Progenitor cell of endocrine pancreas (in vitro differentiated cells): ENCODE results near the gene CHD1L. TPM values are rescaled to one million over a fixed set of nuclear protein-coding genes. Genes with fewer than 3 reads are reported as not detected.

Experiments used
- DNase-seq: peaks from one replicate; pipeline ENCODE4 v3.0.0; 2021; ENCODE audit warnings: low spot score; ENCODE audit not compliant: unreplicated experiment
- H3K27ac Mint-ChIP-seq: 2 replicates; pipeline ENCODE4 v1.8.0; 2021; ENCODE audit warnings: mild to moderate bottlenecking, moderate library complexity, mixed read lengths
- H3K27me3 Mint-ChIP-seq: 2 replicates; pipeline ENCODE4 v1.8.0; 2021; ENCODE audit warnings: mixed read lengths
- H3K36me3 Mint-ChIP-seq: 2 replicates; pipeline ENCODE4 v1.8.0; 2022; ENCODE audit warnings: mixed read lengths; ENCODE audit not compliant: insufficient read depth
- H3K4me1 Mint-ChIP-seq: 2 replicates; pipeline ENCODE4 v1.8.0; 2021; ENCODE audit warnings: low read depth, mixed read lengths
- H3K4me3 Mint-ChIP-seq: 2 replicates; pipeline ENCODE4 v1.8.0; 2021; ENCODE audit warnings: low read depth, mild to moderate bottlenecking, moderate library complexity, mixed read lengths
- H3K9me3 Mint-ChIP-seq: 2 replicates; pipeline ENCODE4 v1.8.0; 2021; ENCODE audit warnings: low read depth, mixed read lengths
- CTCF ChIP-seq: fragments of 200-600 bp; sonication (generic); IDR thresholded peaks from one replicate; pipeline ENCODE4 v1.5.0; 2021; ENCODE audit warnings: antibody characterized with exemption, mild to moderate bottlenecking; ENCODE audit not compliant: unreplicated experiment
- total RNA-seq: library from RNA; stranded (reverse); gene quantifications from 2 replicates; pipeline ENCODE4 v1.2.1, GENCODE V29; 2021

Gene CHD1L
- total RNA-seq, 1 donor from 2014 or later = 79.6 TPM

- H3K27me3 Mint-ChIP-seq = no peaks in the 10 kb centered on the region
- peaks cover 16% of the 10 kb centered on the region for H3K36me3 Mint-ChIP-seq
- no peak for DNase-seq
- peaks cover 37% of the 10 kb centered on the region for H3K4me1 Mint-ChIP-seq
- TF ChIP-seq CTCF = no peak
- H3K9me3 Mint-ChIP-seq = peaks cover 10% of the 10 kb centered on the region
- H3K27ac Mint-ChIP-seq = no peak overlapping the region
- no peak overlapping the region for H3K4me3 Mint-ChIP-seq
Observed at GRCh38 chr1:147235822-147236221, 6.7 kb upstream of the CHD1L start.

GRCh38 chr1:147236448-147236847 lies 6.0 kb upstream of the CHD1L start:
- Mint-ChIP-seq H3K9me3 (peaks cover 4% of the 10 kb centered on the region), H3K36me3 (peaks cover 14% of the 10 kb centered on the region), H3K4me3 (no peak overlapping the region), H3K27me3 (no peaks in the 10 kb centered on the region), H3K4me1 (peaks cover 43% of the 10 kb centered on the region), H3K27ac (no peak overlapping the region)
- TF ChIP-seq CTCF = no peak
- DNase-seq = no peak

GRCh38 chr1:147236959-147237791 lies 5.3 kb upstream of the CHD1L start:
- DNase-seq = no peak
- Mint-ChIP-seq H3K27me3 (no peaks in the 10 kb centered on the region), H3K4me1 (peaks cover 48% of the 10 kb centered on the region), H3K27ac (no peak overlapping the region), H3K36me3 (peaks cover 9% of the 10 kb centered on the region), H3K4me3 (no peak overlapping the region), H3K9me3 (no peaks in the 10 kb centered on the region)
- TF ChIP-seq CTCF = no peak

- Mint-ChIP-seq H3K4me1 (peaks cover 49% of the 10 kb centered on the region), H3K4me3 (no peak overlapping the region), H3K9me3 (no peaks in the 10 kb centered on the region), H3K36me3 (peaks cover 8% of the 10 kb centered on the region), H3K27ac (peak overlapping the region; percentile 57), H3K27me3 (no peaks in the 10 kb centered on the region)
- TF ChIP-seq CTCF = no peak
- DNase-seq = no peak
Observed at GRCh38 chr1:147238053-147238902, 4.2 kb upstream of the CHD1L start.
